Liver (tissue), 3 donors: ENCODE measurements around the gene SIGLEC14.

Experiments used
- HNF4A ChIP-seq, 2 donors: conservative IDR thresholded peaks; 2 replicates each; pipeline ENCODE4 v1.6.1; 2016; ENCODE audit warnings: antibody characterized with exemption in 2 of 2, mild to moderate bottlenecking in 2 of 2
- JUND ChIP-seq, 2 donors: IDR thresholded peaks; 2 replicates each; pipeline ENCODE4 v1.6.1; 2016; ENCODE audit warnings: antibody characterized with exemption in 2 of 2
- TF ChIP-seq, protein P1 (sequence below): fragments of 150-350 bp; IDR thresholded peaks from 2 replicates; pipeline ENCODE4 v1.5.1; 2017; ENCODE audit warnings: improper control_type of control experiment, low read depth, low read length; ENCODE audit not compliant: missing input control
- donor health status: healthy.
- donor health status: healthy.

DNA sequence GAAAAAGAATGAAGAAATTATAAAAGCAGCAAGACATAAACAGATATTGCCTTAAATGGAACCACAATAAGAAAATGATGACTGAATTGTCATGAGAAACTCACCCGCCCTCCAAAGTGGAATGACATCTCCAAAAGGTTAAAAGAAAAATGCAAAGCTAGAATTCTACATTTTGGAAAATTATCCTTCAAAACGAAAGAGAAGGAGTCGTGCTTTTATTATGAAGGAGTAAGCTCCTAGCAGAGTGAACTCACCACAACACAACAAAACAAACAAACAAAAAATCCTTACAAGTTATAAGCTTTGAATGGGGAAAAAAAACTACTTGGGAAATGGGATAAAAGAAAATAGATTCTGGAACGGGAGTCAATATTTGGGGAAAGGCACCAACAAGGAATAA lies 6.7 kb downstream of the SIGLEC14 start:
- TF ChIP-seq, protein P1, sequence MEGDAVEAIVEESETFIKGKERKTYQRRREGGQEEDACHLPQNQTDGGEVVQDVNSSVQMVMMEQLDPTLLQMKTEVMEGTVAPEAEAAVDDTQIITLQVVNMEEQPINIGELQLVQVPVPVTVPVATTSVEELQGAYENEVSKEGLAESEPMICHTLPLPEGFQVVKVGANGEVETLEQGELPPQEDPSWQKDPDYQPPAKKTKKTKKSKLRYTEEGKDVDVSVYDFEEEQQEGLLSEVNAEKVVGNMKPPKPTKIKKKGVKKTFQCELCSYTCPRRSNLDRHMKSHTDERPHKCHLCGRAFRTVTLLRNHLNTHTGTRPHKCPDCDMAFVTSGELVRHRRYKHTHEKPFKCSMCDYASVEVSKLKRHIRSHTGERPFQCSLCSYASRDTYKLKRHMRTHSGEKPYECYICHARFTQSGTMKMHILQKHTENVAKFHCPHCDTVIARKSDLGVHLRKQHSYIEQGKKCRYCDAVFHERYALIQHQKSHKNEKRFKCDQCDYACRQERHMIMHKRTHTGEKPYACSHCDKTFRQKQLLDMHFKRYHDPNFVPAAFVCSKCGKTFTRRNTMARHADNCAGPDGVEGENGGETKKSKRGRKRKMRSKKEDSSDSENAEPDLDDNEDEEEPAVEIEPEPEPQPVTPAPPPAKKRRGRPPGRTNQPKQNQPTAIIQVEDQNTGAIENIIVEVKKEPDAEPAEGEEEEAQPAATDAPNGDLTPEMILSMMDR = no peak
- TF ChIP-seq HNF4A (conservative IDR thresholded peaks at IDR 0.05) = no peak
- TF ChIP-seq JUND (IDR thresholded peaks at IDR 0.05) = no peak
